NCI-H1417 (cell line): Measurements from ENCODE around the gene DNER.

ENCODE experiments used
- DNase-seq, 3 experiments: peaks; one replicate each; lab custom pipeline; 2025; lab: John Stamatoyannopoulos, UW

DNER gene

GRCh38 chr2:229672021-229672420, 42.3 kb downstream of the DNER start:
- DNase-seq = no peak

- no peak for DNase-seq
Measured at GRCh38 chr2:229669841-229670240, 44.5 kb downstream of the DNER start.

- DNase-seq = no peak
Measured at GRCh38 chr2:229666811-229667210, 47.5 kb downstream of the DNER start.

GRCh38 chr2:229665158-229665557, 49.2 kb downstream of the DNER start:
- DNase-seq = no peak

GRCh38 chr2:229661478-229661877, 52.9 kb downstream of the DNER start:
- no peak for DNase-seq

- DNase-seq = no peak
Measured at GRCh38 chr2:229660951-229661350, 53.4 kb downstream of the DNER start.

GRCh38 chr2:229660391-229660790, 54.0 kb downstream of the DNER start:
- no peak for DNase-seq

GRCh38 chr2:229658004-229658403, 56.4 kb downstream of the DNER start:
- DNase-seq = no peak

GRCh38 chr2:229654437-229654836, 59.9 kb downstream of the DNER start:
- no peak for DNase-seq

- no peak for DNase-seq
Measured at GRCh38 chr2:229653531-229653930, 60.8 kb downstream of the DNER start.

- peak in 2 of 3 experiments; percentile 11 to 18 for DNase-seq
Measured at GRCh38 chr2:229652796-229653195, 61.6 kb downstream of the DNER start.

GRCh38 chr2:229650901-229651300, 63.5 kb downstream of the DNER start:
- DNase-seq = no peak

- DNase-seq = no peak
Measured at GRCh38 chr2:229650059-229650458, 64.3 kb downstream of the DNER start.

- peak in 1 of 3 experiments; percentile 58 for DNase-seq
Measured at GRCh38 chr2:229646186-229646723, 68.1 kb downstream of the DNER start.

- no peak for DNase-seq
Measured at GRCh38 chr2:229642371-229642770, 72.0 kb downstream of the DNER start.

- no peak for DNase-seq
Measured at GRCh38 chr2:229641676-229642075, 72.7 kb downstream of the DNER start.

GRCh38 chr2:229640636-229641035, 73.7 kb downstream of the DNER start:
- no peak for DNase-seq

GRCh38 chr2:229636571-229636970, 77.8 kb downstream of the DNER start:
- no peak for DNase-seq

GRCh38 chr2:229635371-229635680, 79.0 kb downstream of the DNER start:
- peak in 1 of 3 experiments; percentile 35 for DNase-seq

GRCh38 chr2:229634601-229635370, 79.6 kb downstream of the DNER start:
- DNase-seq = peak in 2 of 3 experiments; percentile 44 to 80

- DNase-seq = peak in 1 of 3 experiments; percentile 22
Measured at GRCh38 chr2:229633556-229633955, 80.8 kb downstream of the DNER start.

- no peak for DNase-seq
Measured at GRCh38 chr2:229629039-229629438, 85.3 kb downstream of the DNER start.

- DNase-seq = peak in 1 of 3 experiments; percentile 14
Measured at GRCh38 chr2:229627728-229628127, 86.6 kb downstream of the DNER start.
